MV-4-11 (cell line): ENCODE results near the gene EIF5A.

Experiments
- DNase-seq: peaks from one replicate; lab custom pipeline; 2025; lab: John Stamatoyannopoulos, UW

Gene EIF5A

GRCh38 chr17:7313088-7313889, 5.9 kb downstream of the EIF5A start:
- DNase-seq: peak; percentile 22

- DNase-seq: no peak
Observed at GRCh38 chr17:7313890-7314718, 6.7 kb downstream of the EIF5A start.

- peak; percentile 78 for DNase-seq
Observed at GRCh38 chr17:7314719-7315569, 7.5 kb downstream of the EIF5A start, which contains the start of gene GPS2. Gene GPS2, minus strand, starts transcription at chr17:7315360. Its CDS starts 308 bp downstream, at chr17:7315052.

GRCh38 chr17:7315570-7316235, 8.3 kb downstream of the EIF5A start:
- no peak for DNase-seq

GRCh38 chr17:7317161-7317803, 9.9 kb downstream of the EIF5A start:
- DNase-seq: no peak

- DNase-seq: no peak
Observed at GRCh38 chr17:7318121-7318860, 10.9 kb downstream of the EIF5A start.

GRCh38 chr17:7321466-7321865, 14.0 kb downstream of the EIF5A start:
- no peak for DNase-seq

- DNase-seq: no peak
Observed at GRCh38 chr17:7322520-7323194, 15.2 kb downstream of the EIF5A start.

- no peak for DNase-seq
Observed at GRCh38 chr17:7323731-7324437, 16.5 kb downstream of the EIF5A start.

- DNase-seq: no peak
Observed at GRCh38 chr17:7324438-7324779, 17.0 kb downstream of the EIF5A start.

- no peak for DNase-seq
Observed at GRCh38 chr17:7325031-7325528, 17.7 kb downstream of the EIF5A start.

GRCh38 chr17:7326186-7326585, 18.8 kb downstream of the EIF5A start:
- DNase-seq: no peak

GRCh38 chr17:7327056-7327455, 19.6 kb downstream of the EIF5A start:
- no peak for DNase-seq

GRCh38 chr17:7327501-7327900, 20.1 kb downstream of the EIF5A start:
- DNase-seq: no peak

GRCh38 chr17:7328009-7328408, 20.6 kb downstream of the EIF5A start:
- no peak for DNase-seq

GRCh38 chr17:7328840-7329373, 21.5 kb downstream of the EIF5A start, which contains the start of gene NEURL4:
Gene NEURL4, minus strand, starts transcription at chr17:7329335. Its CDS starts 23 bp downstream, at chr17:7329312.
- peak; percentile 38 for DNase-seq

GRCh38 chr17:7329374-7329996, 22.1 kb downstream of the EIF5A start:
- DNase-seq: peak; percentile 100

- DNase-seq: peak; percentile 84
Observed at GRCh38 chr17:7329997-7330637, 22.7 kb downstream of the EIF5A start.
